Measurements from ENCODE around the gene SYTL2.
"Not testable (repeated sequence)": the region's sequence is repeated elsewhere in the genome, so short reads cannot be mapped to it uniquely, and the experiment has no call there.

Gene SYTL2, protein sequence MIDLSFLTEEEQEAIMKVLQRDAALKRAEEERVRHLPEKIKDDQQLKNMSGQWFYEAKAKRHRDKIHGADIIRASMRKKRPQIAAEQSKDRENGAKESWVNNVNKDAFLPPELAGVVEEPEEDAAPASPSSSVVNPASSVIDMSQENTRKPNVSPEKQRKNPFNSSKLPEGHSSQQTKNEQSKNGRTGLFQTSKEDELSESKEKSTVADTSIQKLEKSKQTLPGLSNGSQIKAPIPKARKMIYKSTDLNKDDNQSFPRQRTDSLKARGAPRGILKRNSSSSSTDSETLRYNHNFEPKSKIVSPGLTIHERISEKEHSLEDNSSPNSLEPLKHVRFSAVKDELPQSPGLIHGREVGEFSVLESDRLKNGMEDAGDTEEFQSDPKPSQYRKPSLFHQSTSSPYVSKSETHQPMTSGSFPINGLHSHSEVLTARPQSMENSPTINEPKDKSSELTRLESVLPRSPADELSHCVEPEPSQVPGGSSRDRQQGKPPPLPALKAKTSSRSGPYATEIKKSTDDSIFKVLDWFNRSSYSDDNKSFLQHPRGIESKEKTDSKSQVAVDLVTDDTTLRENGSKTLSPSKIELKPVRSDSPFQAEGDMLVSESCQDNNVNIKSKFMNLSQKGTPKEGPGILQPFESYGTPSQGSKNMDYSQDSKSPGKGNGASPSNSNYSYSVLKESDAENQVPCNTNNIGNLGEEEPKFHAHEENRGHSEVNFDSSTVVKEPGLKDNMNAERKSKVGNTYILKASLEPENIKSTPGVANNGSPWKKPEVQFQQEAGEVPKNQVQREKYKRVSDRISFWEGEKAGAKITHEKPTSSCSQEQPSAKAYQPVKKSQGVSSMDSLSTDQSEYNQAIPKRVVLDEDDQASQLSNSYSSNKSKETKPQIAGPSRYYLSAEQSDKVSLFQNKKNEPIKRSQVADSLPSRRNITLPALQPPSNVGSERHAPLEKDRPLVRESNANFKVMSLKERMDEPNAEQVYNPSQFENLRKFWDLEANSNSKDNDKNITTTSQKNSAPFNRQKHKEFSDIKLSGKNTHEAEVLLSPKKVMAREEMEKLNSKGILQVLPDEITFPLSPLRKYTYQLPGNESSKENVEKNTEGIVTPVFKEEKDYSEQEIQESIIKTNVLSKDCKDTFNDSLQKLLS (N-terminal part only)

GRCh38 chr11:85810871-85811611 lies at the start of gene SYTL2:
TSS of gene SYTL2 (minus strand) at chr11:85811141. CDS start at chr11:85757725, 53,416 bp downstream.
- in situ Hi-C loops (cut with MboI; ENCODE audit: low sequenced_read_pairs): no loop called here

- in situ Hi-C loops (cut with MboI; ENCODE audit: low sequenced_read_pairs): loop anchor here (10.0 kb wide), 1 partner anchor 435 kb away; no protein-coding TSS in a partner anchor
These were observed 48.6 kb upstream of the SYTL2 start for GRCh38 chr11:85859541-85859940.

- in situ Hi-C loops (cut with MboI; ENCODE audit: low sequenced_read_pairs): loop anchor here (10.0 kb wide), 1 partner anchor 438 kb away; no protein-coding TSS in a partner anchor
These were observed 46.2 kb upstream of the SYTL2 start for GRCh38 chr11:85857098-85857497.

DNA sequence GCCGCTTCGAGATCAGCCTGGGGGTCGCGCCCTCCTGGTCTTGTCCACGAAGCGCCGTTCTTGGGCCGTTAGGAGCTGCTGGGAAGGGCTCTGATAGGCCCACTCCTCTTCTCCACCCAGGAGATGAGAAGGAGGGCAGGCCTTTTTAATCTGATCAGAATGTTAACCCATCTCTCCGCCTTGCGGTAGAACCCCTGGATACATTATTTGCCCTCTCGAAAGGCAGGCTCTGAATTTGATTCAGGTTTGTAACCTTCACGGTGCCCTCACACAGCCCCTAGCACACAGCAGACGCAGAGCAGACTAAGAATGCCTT lies 44.4 kb upstream of the SYTL2 start, which contains the start of gene CCDC83:
Gene CCDC83 (plus strand): TSS at position 43 of the 316 bp plus-strand sequence. CDS start 9,741 bp downstream, outside the sequence.
- in situ Hi-C loops (cut with MboI; ENCODE audit: low sequenced_read_pairs): loop anchor here (10.0 kb wide), 1 partner anchor 440 kb away; no protein-coding TSS in a partner anchor

- in situ Hi-C loops (cut with MboI; ENCODE audit: low sequenced_read_pairs): loop anchor here (10.0 kb wide), 1 partner anchor 440 kb away; no protein-coding TSS in a partner anchor
These were observed 43.8 kb upstream of the SYTL2 start for GRCh38 chr11:85854557-85855340.

GRCh38 chr11:85854212-85854556 lies 43.2 kb upstream of the SYTL2 start:
- in situ Hi-C loops (cut with MboI; ENCODE audit: low sequenced_read_pairs): loop anchor here (10.0 kb wide), 1 partner anchor 441 kb away; no protein-coding TSS in a partner anchor

DNA sequence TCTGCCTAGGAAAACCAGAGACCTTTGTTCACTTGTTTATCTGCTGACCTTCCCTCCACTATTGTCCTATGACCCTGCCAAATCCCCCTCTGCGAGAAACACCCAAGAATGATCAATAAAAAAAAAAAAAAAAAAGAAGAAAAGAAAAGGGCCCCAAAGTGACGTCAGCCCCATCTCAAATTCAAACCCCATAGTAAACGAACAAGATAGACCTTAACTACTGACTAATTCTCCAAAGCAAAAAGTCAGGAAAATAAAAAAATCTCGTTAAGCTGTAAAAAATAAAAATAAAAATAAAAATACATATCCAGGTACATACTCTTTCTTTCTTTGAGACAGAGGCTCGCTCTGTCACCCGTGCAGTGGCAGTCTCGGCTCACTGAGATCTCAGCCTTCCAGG lies 42.6 kb upstream of the SYTL2 start:
- in situ Hi-C loops (cut with MboI; ENCODE audit: low sequenced_read_pairs): loop anchor here (10.0 kb wide), 1 partner anchor 441 kb away; no protein-coding TSS in a partner anchor

GRCh38 chr11:85852754-85853153 lies 41.8 kb upstream of the SYTL2 start:
- in situ Hi-C loops (cut with MboI; ENCODE audit: low sequenced_read_pairs): loop anchor here (10.0 kb wide), 1 partner anchor 442 kb away; no protein-coding TSS in a partner anchor

- in situ Hi-C loops (cut with MboI; ENCODE audit: low sequenced_read_pairs): no loop called here
These were observed 37.6 kb upstream of the SYTL2 start for GRCh38 chr11:85848556-85848955.

DNA sequence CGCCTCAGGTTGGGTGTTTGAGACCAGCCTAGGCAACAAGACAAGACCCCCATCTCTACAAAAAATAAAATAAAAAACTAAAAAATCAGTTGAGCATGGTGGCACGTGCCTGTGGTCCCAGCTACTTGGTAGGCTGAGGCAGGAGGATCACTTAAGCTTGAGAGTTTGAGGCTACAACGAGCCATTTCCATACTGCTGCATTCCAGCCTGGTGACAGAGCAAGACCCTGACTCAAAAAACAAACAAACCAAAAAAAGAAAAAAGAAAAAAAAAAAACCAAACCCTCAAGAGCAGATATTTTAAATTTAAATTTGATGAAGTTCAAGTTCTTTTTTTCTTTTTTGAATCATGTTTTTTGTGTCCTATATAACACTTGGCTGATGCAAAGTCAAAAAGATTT lies 37.1 kb upstream of the SYTL2 start:
- in situ Hi-C loops (cut with MboI; ENCODE audit: low sequenced_read_pairs): no loop called here

DNA sequence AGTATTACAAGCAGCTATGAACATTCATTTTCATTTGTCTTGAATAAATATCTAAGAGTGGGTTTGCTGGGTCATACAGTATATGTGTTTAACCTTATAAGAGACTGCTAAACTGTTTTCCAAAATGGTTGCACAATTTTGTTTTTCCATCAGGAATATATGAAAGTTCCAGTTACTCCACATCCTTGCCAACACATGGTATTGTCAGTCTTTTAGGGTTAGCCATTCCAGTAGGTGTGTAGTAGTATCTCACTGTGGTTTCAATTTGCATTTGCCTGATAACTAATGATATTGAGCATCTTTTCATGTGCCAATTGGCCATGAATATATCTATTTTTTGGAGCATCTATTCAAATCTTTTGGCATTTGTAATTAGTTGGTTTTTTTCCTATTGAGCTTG lies 36.5 kb upstream of the SYTL2 start:
- in situ Hi-C loops (cut with MboI; ENCODE audit: low sequenced_read_pairs): no loop called here

DNA sequence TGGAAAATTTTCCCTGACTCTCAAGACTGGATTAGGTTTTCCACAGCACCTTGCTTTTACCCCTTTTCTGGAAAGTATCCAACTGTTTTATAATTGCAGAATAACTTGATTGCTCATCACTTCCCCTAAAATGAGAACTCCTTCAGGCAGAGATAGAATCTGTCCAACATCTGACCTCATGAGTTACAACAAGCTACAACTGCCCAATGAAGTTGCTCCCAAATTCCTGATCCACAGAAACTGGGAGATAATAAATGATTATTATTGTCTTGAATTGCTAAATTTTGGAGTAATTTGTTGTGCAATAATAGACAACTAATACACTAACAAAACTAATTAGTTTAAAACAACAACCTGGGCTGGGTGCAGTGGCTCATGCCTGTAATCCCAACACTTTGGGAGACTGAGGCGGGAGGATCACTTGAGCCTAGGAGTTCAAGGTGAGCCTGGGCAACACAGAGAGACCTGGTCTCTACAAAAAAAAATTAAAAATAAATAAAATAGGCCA lies 34.2 kb upstream of the SYTL2 start:
- in situ Hi-C loops (cut with MboI; ENCODE audit: low sequenced_read_pairs): no loop called here

GRCh38 chr11:85844439-85845123 lies 33.6 kb upstream of the SYTL2 start:
- in situ Hi-C loops (cut with MboI; ENCODE audit: low sequenced_read_pairs): no loop called here

DNA sequence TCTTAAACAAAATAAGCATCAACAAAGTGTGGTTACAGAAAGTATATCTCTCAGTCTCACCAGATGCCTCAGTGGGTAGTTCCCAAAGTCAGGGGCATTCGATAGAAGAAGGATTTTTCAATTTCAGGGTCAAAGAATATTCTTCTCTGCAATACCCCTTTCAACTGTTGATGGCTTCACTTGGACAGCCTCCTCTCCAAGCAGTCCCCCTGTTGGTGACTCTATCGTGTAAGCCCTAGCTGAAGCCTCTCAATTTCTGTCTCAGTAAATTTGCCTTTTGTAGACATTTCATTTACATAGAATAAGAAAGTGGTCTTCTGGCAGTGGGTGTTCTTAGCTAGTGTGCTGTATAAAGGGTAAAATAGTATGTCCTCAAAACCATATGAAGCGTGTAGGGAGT lies 33.0 kb upstream of the SYTL2 start:
- in situ Hi-C loops (cut with MboI; ENCODE audit: low sequenced_read_pairs): no loop called here

GRCh38 chr11:85840932-85841331 lies 30.0 kb upstream of the SYTL2 start:
- in situ Hi-C loops (cut with MboI; ENCODE audit: low sequenced_read_pairs): not testable (repeated sequence)

- in situ Hi-C loops (cut with MboI; ENCODE audit: low sequenced_read_pairs): no loop called here
These were observed 24.8 kb upstream of the SYTL2 start for GRCh38 chr11:85835729-85836128.

DNA sequence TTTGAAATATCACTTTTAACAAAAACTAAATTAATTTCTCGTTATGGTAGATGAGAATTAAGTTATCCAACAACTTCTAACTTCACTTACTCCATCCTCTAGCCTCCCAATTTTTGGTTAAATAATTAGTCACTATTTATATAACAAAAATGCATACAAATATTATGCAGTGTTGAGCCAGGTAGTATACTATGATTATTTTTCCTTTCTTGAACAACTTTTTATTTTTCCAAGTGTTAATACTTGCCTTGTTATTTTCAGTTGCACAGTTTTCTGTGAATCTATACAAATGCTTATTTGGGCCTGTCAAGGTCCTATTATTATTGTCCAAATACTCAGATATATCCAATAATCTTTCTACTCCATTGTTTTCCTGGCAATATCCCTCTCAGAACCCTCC lies 24.3 kb upstream of the SYTL2 start:
- in situ Hi-C loops (cut with MboI; ENCODE audit: low sequenced_read_pairs): no loop called here

DNA sequence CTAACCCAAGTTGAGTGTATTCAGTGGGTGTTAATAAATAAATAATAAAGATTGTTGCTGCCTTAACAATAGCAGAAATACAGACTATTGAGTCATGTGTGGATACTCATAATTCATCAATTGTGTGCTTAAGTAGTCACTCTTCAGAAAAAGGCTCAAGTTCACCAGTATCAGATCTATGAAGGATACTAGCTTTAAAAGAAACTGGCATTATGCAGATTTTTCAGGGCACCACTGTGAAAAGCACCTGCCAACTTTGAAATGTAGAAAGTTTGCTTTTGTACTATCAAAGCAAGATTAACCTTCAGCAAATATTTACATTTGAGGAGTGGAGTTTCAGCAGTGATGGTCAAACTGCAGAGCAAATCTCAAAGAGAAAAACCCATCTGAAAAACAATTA lies 20.1 kb upstream of the SYTL2 start:
- in situ Hi-C loops (cut with MboI; ENCODE audit: low sequenced_read_pairs): no loop called here

GRCh38 chr11:85829172-85829571 lies 18.2 kb upstream of the SYTL2 start:
- in situ Hi-C loops (cut with MboI; ENCODE audit: low sequenced_read_pairs): no loop called here

All from HL-60/S4 (cell line).